Kidney epithelial cell (primary cell): ENCODE data around the gene P3H4. TPM values are rescaled to one million over a fixed set of nuclear protein-coding genes. Genes with fewer than 3 reads are reported as not detected.

Source experiments
- DNase-seq: peaks from one replicate; pipeline ENCODE4 v3.0.0-alpha.2; 2010; ENCODE audit warnings: low read depth
- H3K27me3 ChIP-seq: 2 replicates; pipeline ENCODE4 v1.6.0; 2011; ENCODE audit warnings: low read length; ENCODE audit not compliant: control insufficient read depth, insufficient read depth
- H3K36me3 ChIP-seq: 2 replicates; pipeline ENCODE4 v1.5.1; 2011; ENCODE audit warnings: low read length; ENCODE audit not compliant: control insufficient read depth, insufficient read depth
- H3K4me3 ChIP-seq: 2 replicates; pipeline ENCODE4 v1.5.1; 2011; ENCODE audit warnings: low read depth, mild to moderate bottlenecking, control low read depth, low read length
- CTCF ChIP-seq: IDR thresholded peaks from 2 replicates; pipeline ENCODE4 v1.5.1; 2011; ENCODE audit warnings: mild to moderate bottlenecking, moderate library complexity, low read length, control low read depth, inconsistent platforms; ENCODE audit not compliant: insufficient read depth, poor library complexity, severe bottlenecking
- total RNA-seq: library from RNA; depleted of rRNA; stranded (reverse); fragments of >200 nt; gene quantifications from 2 replicates; pipeline ENCODE4 v1.2.3, GENCODE V29; 2015

Gene P3H4
- total RNA-seq, 1 donor from 2014 or later: 50.5 TPM

GRCh38 chr17:41821776-41822175 lies 10.0 kb upstream of the P3H4 start:
- H3K27me3 ChIP-seq: no peaks in the 10 kb centered on the region
- H3K36me3 ChIP-seq: no peaks in the 10 kb centered on the region
- DNase-seq: no peak
- no peak for TF ChIP-seq CTCF
- no peak overlapping the region for H3K4me3 ChIP-seq

- no peaks in the 10 kb centered on the region for H3K36me3 ChIP-seq
- no peak for DNase-seq
- H3K4me3 ChIP-seq: no peak overlapping the region
- TF ChIP-seq CTCF: no peak
- H3K27me3 ChIP-seq: no peaks in the 10 kb centered on the region
Observed at GRCh38 chr17:41818024-41818423, 6.3 kb upstream of the P3H4 start.

GRCh38 chr17:41816637-41817320 lies 5.0 kb upstream of the P3H4 start:
- Histone ChIP-seq H3K27me3 (no peaks in the 10 kb centered on the region), H3K36me3 (no peaks in the 10 kb centered on the region), H3K4me3 (no peak overlapping the region)
- no peak for TF ChIP-seq CTCF
- DNase-seq: no peak

GRCh38 chr17:41814195-41814594 lies 2.4 kb upstream of the P3H4 start:
- H3K4me3 ChIP-seq: no peak overlapping the region

GRCh38 chr17:41813699-41814124 lies 2.0 kb upstream of the P3H4 start:
- no peaks in the 10 kb centered on the region for H3K27me3 ChIP-seq
- no peaks in the 10 kb centered on the region for H3K36me3 ChIP-seq
- DNase-seq: no peak
- H3K4me3 ChIP-seq: peak overlapping the region; percentile 74
- TF ChIP-seq CTCF: no peak

More at GRCh38 chr17:41814195-41814594, 2.4 kb upstream of the P3H4 start:
- no peaks in the 10 kb centered on the region for H3K36me3 ChIP-seq
- no peak for DNase-seq
- no peak for TF ChIP-seq CTCF
- H3K27me3 ChIP-seq: no peaks in the 10 kb centered on the region

- no peak for TF ChIP-seq CTCF
- Histone ChIP-seq H3K36me3 (no peaks in the 10 kb centered on the region), H3K27me3 (no peaks in the 10 kb centered on the region), H3K4me3 (peak overlapping the region; percentile 74)
- DNase-seq: no peak
Observed at GRCh38 chr17:41813152-41813680, 1.5 kb upstream of the P3H4 start.
